ENCODE data around the gene NELL1. TPM values are rescaled to one million over a fixed set of nuclear protein-coding genes. Genes with fewer than 3 reads are reported as not detected.

Gene NELL1
- total RNA-seq, 1 experiment from 2014 or later, result 2.6 TPM

- Histone ChIP-seq H3K36me3 (replicated peaks; ENCODE audit: control insufficient read depth, insufficient read depth, low read length) (no peaks in the 10 kb centered on the region), H3K27me3 (ENCODE audit: control insufficient read depth, insufficient read depth, low read length) (no peaks in the 10 kb centered on the region), H3K4me3 (ENCODE audit: insufficient read depth, low read depth, low read length) (no peak overlapping the region)
- DNase-seq, result no peak
Observed at GRCh38 chr11:21411597-21411996, 742.2 kb downstream of the NELL1 start.

DNA sequence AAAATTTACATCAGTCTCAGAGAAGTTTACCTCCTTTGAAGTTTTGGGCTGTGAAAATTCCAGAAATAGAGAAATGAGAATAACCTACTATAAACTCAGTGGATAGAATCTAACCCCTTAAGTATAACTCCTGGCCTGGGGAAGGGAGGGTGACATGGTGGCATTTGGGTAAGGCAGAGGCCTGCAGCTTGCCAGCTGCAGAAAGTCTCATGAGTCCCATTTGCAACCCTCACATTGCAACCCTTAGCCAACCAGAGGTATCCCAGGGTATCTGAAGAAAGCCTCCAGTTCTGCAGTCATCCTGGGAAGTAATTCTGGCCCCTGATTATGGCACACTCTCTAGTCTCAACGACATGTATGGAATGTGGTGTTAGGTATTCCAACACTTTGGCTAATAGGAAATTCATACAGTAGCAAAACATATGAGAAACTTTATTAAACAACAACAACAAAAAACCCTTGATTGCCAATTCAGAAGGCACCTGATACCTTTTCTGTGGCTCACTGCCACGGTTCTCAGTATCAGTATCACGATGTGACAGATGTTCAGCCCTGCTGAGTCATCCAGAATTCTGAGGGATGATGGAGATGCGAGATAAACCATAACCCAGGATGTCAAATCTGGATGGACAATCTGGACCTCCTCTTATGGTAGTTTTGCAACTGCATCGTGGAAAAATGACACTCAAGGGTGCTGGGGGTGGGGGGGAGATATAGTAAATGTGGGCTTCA lies 743.4 kb downstream of the NELL1 start:
- no peak overlapping the region for H3K4me3 ChIP-seq (ENCODE audit: insufficient read depth, low read depth, low read length)
- no peaks in the 10 kb centered on the region for H3K36me3 ChIP-seq (replicated peaks; ENCODE audit: control insufficient read depth, insufficient read depth, low read length)
- no peak for DNase-seq
- no peaks in the 10 kb centered on the region for H3K27me3 ChIP-seq (ENCODE audit: control insufficient read depth, insufficient read depth, low read length)

DNA sequence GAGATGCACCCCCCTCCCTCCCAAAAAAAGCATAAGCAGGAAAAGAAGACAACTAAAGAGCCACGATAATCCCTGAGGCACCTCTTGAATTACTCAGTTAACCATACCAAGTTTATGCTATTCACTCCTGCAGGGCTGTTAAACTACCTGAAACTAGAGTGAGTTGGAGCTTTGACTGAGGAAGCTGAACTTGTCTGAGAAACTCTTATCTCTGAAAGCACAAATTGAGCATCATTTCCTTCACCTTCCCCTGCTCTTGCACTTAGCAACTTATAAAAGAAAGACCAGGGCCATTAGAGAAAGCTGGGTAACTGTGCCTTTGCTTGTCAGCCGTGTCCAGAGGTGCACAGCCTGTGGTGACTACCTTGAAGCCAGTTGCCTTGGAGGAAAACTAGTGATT lies 745.6 kb downstream of the NELL1 start:
- Histone ChIP-seq H3K4me3 (ENCODE audit: insufficient read depth, low read depth, low read length) (no peak overlapping the region), H3K36me3 (replicated peaks; ENCODE audit: control insufficient read depth, insufficient read depth, low read length) (no peaks in the 10 kb centered on the region), H3K27me3 (ENCODE audit: control insufficient read depth, insufficient read depth, low read length) (no peaks in the 10 kb centered on the region)
- no peak for DNase-seq

DNA sequence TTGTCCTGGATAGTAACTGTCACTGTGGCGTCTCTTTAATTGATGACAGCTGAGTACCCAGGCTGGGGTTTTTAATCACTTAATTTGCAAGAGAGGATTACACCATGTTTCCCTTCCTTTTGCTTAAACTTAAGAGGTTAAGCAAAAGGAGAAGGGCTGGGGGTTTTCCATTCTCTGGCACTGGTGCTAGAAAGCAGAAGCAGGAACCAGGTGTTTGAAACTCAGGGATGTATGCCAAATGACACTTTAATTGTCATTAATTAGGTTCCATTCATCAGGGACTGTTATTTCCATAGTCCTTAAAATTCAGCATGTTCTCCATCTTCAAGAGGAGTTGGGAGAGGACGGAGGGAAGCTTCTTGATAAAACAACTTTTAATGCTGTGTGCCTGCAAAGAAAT lies 746.2 kb downstream of the NELL1 start:
- H3K27me3 ChIP-seq (ENCODE audit: control insufficient read depth, insufficient read depth, low read length), result no peaks in the 10 kb centered on the region
- H3K36me3 ChIP-seq (replicated peaks; ENCODE audit: control insufficient read depth, insufficient read depth, low read length), result no peaks in the 10 kb centered on the region
- no peak overlapping the region for H3K4me3 ChIP-seq (ENCODE audit: insufficient read depth, low read depth, low read length)
- DNase-seq, result no peak

DNA sequence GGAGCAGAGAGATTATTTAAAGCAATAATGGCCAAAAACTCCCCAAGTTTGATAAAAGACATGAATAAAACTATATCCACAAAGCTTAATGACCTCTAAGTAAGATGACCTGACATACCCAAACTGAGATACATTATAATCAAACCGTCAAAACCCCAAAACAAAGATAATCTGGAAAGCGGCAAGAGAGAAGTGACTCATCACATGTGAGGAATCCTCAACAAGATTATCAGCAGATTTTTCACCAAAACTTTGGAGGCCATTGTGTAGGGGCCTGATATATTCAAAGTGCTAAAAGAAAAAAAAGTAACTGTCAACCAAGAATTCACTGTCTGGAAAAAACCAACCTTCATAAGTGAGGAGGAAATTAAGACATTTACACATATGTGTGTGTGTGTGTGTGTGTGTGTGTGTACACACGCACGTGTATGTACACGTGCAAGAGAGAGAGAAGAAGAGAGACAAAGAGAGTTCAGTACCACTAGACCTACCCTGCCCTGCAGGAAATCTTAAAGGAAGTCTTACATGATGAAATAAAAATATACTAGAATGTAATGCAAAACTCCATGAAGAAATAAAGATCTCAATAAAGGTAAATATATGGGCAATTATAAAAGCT lies 752.4 kb downstream of the NELL1 start:
- H3K4me3 ChIP-seq (ENCODE audit: insufficient read depth, low read depth, low read length), result no peak overlapping the region
- no peaks in the 10 kb centered on the region for H3K27me3 ChIP-seq (ENCODE audit: control insufficient read depth, insufficient read depth, low read length)
- no peak for DNase-seq
- no peaks in the 10 kb centered on the region for H3K36me3 ChIP-seq (replicated peaks; ENCODE audit: control insufficient read depth, insufficient read depth, low read length)

DNA sequence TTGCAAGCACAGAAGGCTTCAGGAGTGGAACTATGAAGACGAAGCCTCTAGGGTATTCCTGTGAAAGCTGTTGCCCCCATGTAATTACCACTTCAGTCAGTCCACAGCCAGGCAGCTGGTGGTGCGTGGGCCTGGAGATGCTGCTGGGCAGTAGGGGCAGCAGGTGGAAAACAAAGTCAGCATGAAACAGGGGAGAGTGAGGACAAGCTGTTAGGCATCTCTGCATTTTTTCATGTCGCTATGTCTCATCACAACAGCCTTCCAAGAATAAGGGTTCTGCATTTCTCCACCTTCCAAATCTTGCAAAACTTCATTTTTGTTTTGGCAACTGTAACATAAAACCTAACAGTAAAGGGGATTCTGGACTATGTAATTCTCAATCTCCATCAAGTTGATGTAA lies 757.5 kb downstream of the NELL1 start:
- Histone ChIP-seq H3K4me3 (ENCODE audit: insufficient read depth, low read depth, low read length) (no peak overlapping the region), H3K36me3 (replicated peaks; ENCODE audit: control insufficient read depth, insufficient read depth, low read length) (no peaks in the 10 kb centered on the region), H3K27me3 (ENCODE audit: control insufficient read depth, insufficient read depth, low read length) (no peaks in the 10 kb centered on the region)
- DNase-seq, result no peak

DNA sequence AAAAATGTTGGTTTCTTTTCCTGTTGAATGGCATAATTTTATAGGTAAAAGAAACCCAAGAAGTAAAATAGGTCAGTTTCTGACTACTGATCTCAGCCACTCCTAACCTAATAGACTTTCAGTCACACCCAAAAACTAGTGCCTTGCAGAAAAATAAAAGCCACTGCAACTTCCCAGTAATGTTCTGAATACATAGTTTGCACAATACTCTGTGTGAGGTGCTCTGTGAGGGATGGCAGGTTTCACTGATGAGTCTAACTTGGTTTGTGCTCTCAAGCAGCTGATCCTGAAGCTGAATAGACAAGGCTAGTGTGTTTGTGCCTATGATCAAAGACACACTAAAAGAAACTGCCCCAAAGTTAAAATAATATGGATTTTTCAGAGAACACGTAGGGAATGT lies 758.3 kb downstream of the NELL1 start:
- H3K36me3 ChIP-seq (replicated peaks; ENCODE audit: control insufficient read depth, insufficient read depth, low read length), result no peaks in the 10 kb centered on the region
- no peak overlapping the region for H3K4me3 ChIP-seq (ENCODE audit: insufficient read depth, low read depth, low read length)
- no peak for DNase-seq
- no peaks in the 10 kb centered on the region for H3K27me3 ChIP-seq (ENCODE audit: control insufficient read depth, insufficient read depth, low read length)

DNA sequence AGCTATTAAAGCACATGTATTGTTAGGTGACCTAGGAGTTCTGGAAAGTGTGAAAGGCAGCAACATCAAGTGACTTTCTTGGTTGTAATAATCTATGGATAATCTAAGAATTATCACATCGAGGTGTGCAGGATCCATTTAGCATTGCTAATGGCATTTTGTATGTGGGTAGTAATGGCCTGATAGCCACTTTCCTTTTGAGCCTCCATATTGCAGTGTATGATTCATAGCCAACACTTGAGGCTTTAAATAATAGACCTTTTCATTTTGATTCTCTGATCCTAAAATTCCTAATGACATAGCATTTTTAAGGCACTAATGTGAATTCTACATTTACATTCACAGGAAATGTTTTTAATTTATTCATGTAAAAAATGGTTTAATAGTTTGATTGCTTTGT lies 759.4 kb downstream of the NELL1 start:
- Histone ChIP-seq H3K36me3 (replicated peaks; ENCODE audit: control insufficient read depth, insufficient read depth, low read length) (no peaks in the 10 kb centered on the region), H3K4me3 (ENCODE audit: insufficient read depth, low read depth, low read length) (no peak overlapping the region), H3K27me3 (ENCODE audit: control insufficient read depth, insufficient read depth, low read length) (no peaks in the 10 kb centered on the region)
- DNase-seq, result no peak

GRCh38 chr11:21429401-21429800 lies 760.0 kb downstream of the NELL1 start:
- H3K27me3 ChIP-seq (ENCODE audit: control insufficient read depth, insufficient read depth, low read length), result no peaks in the 10 kb centered on the region
- no peak overlapping the region for H3K4me3 ChIP-seq (ENCODE audit: insufficient read depth, low read depth, low read length)
- DNase-seq, result no peak
- no peaks in the 10 kb centered on the region for H3K36me3 ChIP-seq (replicated peaks; ENCODE audit: control insufficient read depth, insufficient read depth, low read length)

- no peaks in the 10 kb centered on the region for H3K27me3 ChIP-seq (ENCODE audit: control insufficient read depth, insufficient read depth, low read length)
- no peak for DNase-seq
- H3K36me3 ChIP-seq (replicated peaks; ENCODE audit: control insufficient read depth, insufficient read depth, low read length), result no peaks in the 10 kb centered on the region
- H3K4me3 ChIP-seq (ENCODE audit: insufficient read depth, low read depth, low read length), result no peak overlapping the region
Observed at GRCh38 chr11:21430537-21430936, 761.2 kb downstream of the NELL1 start.

DNA sequence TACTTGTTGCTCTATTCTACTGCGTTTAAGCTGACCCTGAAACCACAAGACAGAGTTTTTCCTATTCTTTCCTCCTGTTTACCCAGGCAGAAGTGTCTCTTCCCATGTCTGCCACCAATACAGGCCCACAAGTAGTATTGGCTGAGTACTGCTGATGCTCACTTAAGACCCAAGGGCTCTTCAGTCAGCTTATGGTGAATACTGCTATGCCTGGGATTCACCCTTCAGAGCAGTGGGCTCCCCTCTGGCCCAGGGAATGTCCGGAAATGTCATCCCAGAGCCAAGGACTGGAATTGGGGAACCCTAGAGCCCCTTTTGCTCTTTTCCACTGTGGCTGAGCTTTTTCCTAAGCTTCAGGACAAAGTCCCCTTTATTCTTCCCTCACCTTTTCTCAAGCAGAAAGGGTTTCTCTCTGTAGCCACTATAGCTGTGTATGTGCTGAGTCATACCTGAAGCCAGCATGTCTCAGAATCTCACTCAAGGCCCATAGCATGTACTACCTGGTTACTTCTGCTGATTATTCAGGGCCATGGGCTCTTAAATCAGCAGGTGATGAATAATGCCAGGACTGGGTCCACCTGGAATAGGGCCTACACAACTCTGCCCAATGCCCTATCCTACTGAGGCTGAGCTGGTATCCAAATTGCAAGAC lies 777.7 kb downstream of the NELL1 start:
- H3K36me3 ChIP-seq (replicated peaks; ENCODE audit: control insufficient read depth, insufficient read depth, low read length), result no peaks in the 10 kb centered on the region
- H3K27me3 ChIP-seq (ENCODE audit: control insufficient read depth, insufficient read depth, low read length), result no peaks in the 10 kb centered on the region
- H3K4me3 ChIP-seq (ENCODE audit: insufficient read depth, low read depth, low read length), result no peak overlapping the region
- no peak for DNase-seq

- no peaks in the 10 kb centered on the region for H3K36me3 ChIP-seq (replicated peaks; ENCODE audit: control insufficient read depth, insufficient read depth, low read length)
- no peak for DNase-seq
- no peak overlapping the region for H3K4me3 ChIP-seq (ENCODE audit: insufficient read depth, low read depth, low read length)
- H3K27me3 ChIP-seq (ENCODE audit: control insufficient read depth, insufficient read depth, low read length), result no peaks in the 10 kb centered on the region
Observed at GRCh38 chr11:21447871-21448270, 778.5 kb downstream of the NELL1 start.

DNA sequence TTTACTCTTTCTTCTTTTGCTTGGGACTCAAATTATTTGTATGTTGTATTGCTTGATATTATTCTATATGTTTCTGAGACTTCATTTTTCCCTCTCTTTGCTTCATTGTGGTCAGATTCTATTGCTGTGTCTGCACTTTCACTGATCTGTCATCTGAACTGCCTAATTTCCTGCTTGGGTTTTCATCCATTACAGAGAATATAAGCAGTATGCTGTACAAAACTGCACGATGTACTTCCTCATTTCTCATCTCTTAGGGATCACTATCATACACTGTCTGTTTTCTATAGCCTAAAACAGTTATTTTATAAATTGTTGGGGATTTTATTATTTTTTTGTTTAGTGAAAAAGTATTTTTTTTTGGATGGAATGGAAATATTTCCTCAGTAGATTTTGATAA lies 786.8 kb downstream of the NELL1 start:
- Histone ChIP-seq H3K27me3 (ENCODE audit: control insufficient read depth, insufficient read depth, low read length) (no peaks in the 10 kb centered on the region), H3K36me3 (replicated peaks; ENCODE audit: control insufficient read depth, insufficient read depth, low read length) (no peaks in the 10 kb centered on the region), H3K4me3 (ENCODE audit: insufficient read depth, low read depth, low read length) (no peak overlapping the region)
- DNase-seq, result no peak

DNA sequence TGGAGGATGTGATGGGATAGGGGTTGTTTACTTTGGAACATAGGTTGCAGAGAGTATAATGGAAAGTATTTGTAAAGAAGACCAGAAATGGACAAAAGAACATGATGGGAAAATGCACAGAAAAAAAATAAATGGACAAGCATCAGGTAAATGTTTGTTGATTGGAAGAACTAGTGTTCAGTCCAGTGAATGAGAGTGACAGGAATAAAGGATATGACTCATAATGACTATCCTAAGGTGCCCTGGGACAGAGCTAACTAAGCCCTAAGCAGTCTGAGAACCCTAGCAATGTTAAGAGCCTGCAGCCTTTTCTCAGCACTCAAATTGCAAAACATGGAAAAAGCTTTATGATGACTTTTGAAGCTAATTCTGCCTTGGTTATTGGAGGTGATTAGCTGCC lies 790.7 kb downstream of the NELL1 start:
- Histone ChIP-seq H3K36me3 (replicated peaks; ENCODE audit: control insufficient read depth, insufficient read depth, low read length) (no peaks in the 10 kb centered on the region), H3K27me3 (ENCODE audit: control insufficient read depth, insufficient read depth, low read length) (no peaks in the 10 kb centered on the region), H3K4me3 (ENCODE audit: insufficient read depth, low read depth, low read length) (no peak overlapping the region)
- DNase-seq, result no peak

- no peaks in the 10 kb centered on the region for H3K27me3 ChIP-seq (ENCODE audit: control insufficient read depth, insufficient read depth, low read length)
- no peak for DNase-seq
- H3K4me3 ChIP-seq (ENCODE audit: insufficient read depth, low read depth, low read length), result no peak overlapping the region
- no peaks in the 10 kb centered on the region for H3K36me3 ChIP-seq (replicated peaks; ENCODE audit: control insufficient read depth, insufficient read depth, low read length)
Observed at GRCh38 chr11:21461701-21462100, 792.3 kb downstream of the NELL1 start.

All from H7 (cell line).